Measurements from ENCODE around the gene FAM210B.
"Not testable (repeated sequence)": the region's sequence is repeated elsewhere in the genome, so short reads cannot be mapped to it uniquely, and the experiment has no call there.

Gene FAM210B

DNA sequence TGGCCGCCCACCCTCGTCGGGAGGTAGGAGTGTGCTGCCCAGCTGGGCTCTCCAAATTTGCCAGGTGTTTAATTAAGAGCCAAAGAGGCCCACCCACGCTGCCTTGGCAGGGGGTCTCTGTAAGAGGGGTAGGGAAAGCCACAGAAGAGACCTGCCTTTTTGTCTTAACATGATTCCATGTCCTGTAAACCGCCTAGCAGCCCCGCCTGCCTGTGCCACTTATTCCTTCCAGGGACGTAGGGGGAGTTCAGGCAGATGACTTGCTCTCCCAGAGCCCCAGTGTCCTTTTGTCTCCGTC, 2.1 kb downstream of the FAM210B start:
- DNase-seq (ENCODE audit: low spot score), result no peak

DNA sequence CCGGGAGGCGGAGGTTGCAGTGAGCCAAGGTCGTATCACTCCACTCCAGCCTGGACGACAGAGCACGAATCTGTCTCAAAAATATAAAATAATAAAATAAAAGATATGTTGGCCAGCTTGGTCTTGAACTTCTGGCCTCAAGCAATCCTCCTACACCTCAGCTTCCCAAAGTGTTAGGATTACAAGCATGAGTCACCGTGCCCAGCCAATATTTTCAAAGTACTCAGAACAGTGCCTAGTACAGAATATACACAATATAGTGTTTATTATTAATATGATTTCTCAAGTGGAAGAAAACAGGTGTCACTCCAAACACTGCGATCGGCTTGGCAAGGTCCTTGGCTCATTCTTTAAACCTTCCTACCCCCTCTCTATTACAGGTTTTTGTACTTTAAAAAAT, 3.1 kb downstream of the FAM210B start:
- no peak for DNase-seq (ENCODE audit: low spot score)

DNA sequence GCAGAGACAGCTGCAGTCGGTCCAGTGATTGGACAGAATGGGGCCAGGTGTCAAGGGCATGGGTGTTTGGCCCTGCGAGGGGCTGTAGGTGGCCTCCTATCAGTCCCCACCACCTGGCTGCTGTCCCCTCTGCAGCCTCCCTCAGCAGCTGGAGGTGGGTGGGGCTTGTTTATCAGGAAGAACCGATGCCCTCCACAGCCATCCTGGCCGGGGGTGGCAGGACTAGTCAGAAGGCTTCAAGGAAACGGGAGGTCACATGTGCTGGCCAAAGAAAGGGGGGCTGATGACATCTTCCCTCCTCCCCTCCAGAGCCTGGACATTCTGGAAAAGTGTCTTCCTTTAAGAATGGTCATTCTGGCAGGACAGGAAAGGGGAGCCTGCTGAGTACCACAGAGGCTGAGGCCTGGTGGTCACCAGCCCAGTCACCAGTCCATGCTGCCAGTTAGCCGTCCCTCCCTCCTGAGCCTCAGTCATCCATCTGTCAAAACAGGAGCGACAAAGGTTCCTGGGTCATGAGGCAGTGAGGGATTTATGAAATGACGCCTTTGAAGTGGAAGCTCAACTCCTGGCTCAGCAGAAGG, 4.1 kb downstream of the FAM210B start:
- no peak for DNase-seq (ENCODE audit: low spot score)

DNA sequence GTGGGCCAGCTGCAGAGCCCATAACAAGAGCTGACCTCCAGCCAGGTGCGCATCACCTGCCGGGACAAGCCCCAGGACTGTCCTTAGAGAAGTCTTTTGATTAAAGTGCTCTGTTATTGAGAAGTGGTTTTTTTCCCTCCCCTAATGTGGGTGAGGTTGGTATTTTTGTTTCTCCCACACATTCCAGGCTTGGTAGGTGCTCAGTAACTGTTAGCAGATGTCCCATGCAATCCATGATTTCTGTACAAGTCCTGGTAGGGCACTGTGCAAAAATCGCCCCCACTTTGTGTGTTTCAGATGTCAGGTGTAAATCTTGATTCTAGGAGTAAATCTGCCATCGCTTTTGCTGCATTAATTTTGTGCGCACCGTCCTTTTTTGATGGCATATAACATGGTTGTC, 4.7 kb downstream of the FAM210B start:
- DNase-seq (ENCODE audit: low spot score), result no peak

DNA sequence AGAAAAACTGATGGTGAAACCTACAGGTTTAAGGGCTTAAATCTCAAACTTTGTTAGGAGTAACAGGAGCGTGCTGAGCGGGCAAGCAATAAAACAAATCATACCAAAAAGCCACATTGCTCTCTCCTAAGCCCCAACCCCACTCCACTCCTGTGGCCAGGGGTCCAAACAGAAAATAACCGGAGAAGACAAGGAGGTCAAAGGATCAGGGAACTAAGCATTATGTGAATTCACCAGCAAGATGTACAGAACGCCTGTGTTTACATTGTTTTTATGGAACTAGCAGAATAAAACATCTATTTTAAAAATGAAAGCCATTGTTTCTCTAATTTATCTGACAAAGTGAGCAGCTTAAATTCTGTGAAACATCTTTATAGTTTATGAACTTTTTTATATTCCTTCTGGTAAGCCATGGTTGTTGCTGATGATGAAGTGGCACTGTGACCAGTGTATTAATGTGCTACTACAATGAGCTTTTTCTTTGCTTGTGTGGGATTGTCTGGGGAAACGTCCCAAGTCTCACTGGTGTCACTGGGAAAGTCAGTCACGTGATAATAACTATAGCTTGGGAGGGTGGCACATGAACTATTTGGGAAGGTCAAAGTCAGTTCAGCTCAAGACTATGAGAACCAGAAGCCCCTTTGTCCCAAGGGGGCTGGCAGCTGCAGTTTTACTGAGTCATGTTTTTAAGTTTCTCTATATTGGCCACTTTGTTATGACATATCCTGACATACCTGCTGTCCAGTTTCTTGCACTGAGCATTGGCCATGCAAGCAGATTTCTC, 9.8 kb downstream of the FAM210B start:
- no peak for DNase-seq (ENCODE audit: low spot score)

DNA sequence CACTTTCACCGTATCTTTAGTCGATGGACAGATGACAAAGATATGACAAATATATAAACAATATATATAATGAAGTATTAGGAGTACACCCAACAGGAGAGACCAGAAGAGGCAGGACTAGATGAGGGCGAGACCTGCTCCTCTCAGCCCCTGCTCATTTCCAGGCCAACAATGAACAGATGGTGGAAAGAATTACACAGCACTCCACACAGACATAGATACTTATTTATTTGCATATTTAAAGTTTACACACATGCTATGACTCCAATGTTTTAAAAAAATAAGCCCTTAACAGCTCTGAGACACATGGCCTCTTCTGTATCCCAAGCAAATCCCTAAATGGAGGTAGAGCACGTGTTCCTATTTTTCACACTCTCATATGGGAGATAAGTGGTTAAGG, 10.4 kb downstream of the FAM210B start:
- DNase-seq (ENCODE audit: low spot score), result no peak

DNA sequence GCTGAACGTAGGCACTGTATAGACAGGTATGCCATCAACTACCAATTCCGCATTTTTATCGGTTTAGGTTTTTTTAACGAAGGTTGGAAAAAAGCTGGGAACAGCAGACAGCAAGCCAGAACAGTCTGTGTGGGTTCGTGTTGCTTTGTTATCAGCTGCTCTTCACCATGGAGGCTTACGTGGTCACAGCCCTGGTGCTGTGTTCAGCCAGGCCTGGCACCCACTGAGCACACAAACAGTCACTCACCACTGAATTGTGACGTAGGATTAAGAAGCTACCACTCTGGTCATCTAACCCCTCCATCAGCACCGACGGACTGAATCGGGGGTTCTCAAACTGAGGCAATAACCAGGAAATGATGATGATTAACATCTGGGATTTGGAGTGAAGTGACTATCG, 13.2 kb downstream of the FAM210B start:
- DNase-seq (ENCODE audit: low spot score), result no peak

DNA sequence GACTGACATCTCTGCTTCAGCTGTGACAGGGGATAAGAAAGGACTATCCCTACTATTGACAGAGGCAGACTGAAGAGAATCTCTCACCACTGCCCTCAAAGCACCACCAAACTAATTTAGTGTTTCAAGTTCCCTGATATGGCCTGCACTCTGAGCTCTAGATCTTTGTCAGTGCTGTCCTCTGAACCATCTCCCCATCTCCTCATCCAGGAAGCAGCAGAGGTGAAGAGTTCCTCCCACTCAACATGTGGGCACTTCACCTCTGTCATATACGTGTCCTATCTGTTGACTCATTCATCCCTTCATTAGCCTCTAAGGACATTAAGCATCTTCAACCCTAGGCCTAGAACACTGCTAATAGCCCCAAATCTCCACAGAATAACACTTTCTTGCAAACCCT, 14.1 kb downstream of the FAM210B start:
- DNase-seq (ENCODE audit: low spot score), result no peak

DNA sequence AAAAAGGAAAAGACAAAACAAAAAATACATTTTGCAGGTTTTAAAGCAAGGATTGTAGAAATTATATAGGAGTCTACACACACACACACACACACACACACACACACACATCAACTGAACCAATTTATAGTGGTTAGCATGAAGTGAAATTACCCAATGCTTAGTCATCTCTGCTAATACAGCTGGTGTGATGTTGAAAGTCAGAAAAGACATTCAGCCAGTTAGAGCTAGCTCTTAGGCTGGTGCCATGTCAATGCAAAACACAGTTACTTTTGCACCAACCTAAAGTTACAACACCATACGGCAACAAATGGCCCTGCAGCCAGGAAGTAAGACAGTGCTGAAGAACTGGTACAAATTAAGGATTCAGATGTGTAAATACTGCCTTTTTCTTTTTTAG, 15.2 kb downstream of the FAM210B start:
- peak; percentile 75 for DNase-seq (ENCODE audit: low spot score)

DNA sequence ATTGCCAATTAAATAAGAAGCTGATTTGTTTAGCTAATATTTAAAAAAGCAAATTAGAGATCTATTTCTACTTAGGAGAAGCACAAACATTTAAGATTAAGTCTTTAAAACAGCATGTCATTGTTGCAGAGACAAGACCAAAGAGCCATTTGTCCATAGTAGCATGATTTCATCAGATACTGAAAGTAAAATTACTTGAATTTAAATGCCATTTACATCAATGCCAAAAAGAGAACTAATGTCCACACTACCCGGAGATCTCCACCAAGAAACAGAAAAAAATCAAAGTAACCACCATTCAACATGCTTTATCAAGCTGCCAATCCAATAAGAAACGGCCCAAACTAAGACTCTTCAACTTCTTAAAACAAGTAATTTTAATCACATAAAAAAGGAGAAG, 17.6 kb downstream of the FAM210B start:
- no peak for DNase-seq (ENCODE audit: low spot score)

DNA sequence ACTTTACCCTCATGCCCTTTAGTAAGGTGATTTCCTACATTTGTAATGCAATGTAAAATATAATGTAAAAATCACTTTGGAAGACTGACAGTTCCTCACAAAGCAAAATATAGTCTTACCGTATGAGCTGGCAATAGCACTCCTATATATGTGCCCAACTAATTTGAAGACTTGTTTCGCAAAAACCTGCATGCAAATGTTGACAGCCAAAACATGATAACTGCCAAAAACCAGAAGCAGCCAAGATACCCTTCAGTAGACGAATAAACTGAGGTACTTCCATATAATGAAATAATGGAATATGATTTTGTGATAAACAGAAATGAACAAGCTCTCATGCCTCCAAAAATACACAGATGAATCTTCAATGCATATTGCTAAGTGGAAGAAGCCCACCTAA, 19.6 kb downstream of the FAM210B start:
- no peak for DNase-seq (ENCODE audit: low spot score)

DNA sequence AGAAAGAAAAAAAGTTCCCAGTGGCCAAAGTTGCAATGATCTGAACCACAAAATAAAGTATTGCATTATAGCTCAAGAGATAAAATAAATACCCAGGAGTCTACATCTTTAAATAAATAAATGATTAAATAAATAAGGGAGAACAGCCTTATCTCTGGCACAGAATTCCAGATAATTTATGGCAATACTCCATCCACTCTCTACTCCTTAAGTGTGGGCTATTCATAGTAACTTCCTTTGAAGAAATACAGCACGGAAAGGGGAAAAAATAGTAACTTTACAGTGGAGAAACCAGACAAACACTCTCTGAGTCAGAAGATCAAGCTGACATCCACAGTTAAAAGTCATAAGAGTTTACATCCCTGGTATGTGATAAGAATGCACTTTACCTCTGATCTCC, 21.6 kb downstream of the FAM210B start:
- DNase-seq (ENCODE audit: low spot score), result peak; percentile 17

DNA sequence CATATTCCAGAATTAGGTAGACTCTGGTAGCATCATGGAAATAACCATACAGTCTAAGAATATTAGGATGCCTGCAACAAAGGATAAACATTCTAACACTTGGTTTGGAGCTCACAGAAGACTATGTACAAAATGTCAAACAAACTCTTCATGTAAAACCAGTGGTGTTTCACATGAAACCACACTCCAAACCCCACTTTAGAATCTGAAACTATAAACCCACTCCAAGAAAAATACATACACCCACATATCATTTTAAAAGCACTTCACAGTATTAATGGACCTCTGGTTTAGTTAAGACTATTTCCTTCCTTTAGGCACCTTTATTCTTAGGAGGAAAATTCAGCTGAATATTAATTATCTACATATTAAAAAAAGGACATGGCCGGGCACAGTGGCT, 22.7 kb downstream of the FAM210B start:
- no peak for DNase-seq (ENCODE audit: low spot score)

DNA sequence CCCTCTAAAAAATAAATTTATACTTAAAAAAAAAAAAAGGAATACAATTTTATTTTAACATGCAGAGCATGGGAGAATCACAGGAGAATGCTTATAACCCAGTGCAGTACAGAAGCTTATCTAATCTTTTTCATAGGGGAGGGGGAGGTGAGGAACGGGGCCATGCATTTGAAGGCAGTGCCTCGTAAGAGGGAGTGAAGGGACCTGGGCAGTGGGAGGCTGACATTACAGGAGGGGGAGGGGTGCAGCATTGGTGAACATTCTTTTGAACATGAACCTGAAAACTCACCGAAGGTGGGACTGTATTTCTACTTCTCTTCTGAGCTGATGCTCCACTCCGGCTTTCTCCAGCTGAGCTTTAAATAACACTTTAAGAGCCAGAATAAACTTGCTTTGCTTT, 23.9 kb downstream of the FAM210B start:
- DNase-seq (ENCODE audit: low spot score), result no peak

DNA sequence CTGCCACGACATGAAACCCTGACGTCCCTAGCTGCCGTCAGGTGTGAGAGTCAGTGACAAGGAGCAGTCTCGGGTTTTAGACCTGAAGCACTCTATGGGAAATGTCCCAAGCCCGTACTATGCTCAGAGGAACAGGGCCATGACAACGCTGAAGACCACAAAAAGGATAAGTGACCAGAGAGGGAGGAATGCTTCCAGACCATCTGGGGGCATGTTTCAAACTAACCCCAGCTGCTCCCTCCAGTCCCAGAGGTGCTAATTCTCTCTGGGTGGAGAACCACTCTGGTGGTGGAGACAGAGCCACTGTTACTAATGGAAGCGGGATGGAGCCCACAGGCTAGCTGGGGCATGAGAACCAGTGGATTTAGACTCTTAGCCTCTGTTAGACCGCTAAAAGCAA, 24.6 kb downstream of the FAM210B start:
- no peak for DNase-seq (ENCODE audit: low spot score)

DNA sequence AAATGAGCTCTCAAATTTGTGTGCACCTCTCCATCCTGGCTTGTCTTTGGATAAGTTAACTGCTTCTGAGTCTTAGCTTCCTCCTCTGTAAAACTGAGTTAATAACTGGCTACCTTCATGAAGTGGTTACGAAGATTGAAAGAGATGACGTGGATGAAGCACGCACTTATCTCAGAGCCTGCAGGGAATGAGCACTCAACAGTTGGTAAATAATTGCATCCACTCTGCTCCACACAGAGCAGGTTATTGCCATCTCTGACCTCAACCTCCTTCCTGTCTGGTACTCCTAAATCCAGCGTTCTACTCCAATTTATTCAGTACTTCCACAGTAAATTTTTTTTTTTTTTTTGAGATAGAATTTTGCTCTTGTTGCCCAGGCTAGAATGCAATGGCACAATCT, 26.4 kb downstream of the FAM210B start:
- DNase-seq (ENCODE audit: low spot score), result no peak

DNA sequence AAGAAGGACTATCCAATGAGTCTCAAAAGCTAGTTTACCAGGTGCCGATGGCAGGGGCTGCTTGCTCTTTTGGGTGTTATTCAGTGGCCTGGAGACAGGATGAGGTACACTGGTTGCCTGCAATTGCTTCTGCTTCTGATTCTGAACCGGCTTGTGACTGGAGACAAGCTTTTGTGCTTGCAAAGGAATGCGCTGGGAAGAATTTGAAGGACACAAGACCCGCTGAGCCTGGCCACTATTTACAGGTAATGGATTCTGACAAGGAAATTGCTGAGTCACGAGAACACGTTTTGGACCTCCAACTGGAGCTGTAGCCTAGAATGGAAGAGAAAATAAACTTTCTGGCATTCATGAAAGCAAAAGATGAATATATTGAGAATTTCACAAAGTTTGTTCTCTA, 27.4 kb downstream of the FAM210B start:
- no peak for DNase-seq (ENCODE audit: low spot score)

DNA sequence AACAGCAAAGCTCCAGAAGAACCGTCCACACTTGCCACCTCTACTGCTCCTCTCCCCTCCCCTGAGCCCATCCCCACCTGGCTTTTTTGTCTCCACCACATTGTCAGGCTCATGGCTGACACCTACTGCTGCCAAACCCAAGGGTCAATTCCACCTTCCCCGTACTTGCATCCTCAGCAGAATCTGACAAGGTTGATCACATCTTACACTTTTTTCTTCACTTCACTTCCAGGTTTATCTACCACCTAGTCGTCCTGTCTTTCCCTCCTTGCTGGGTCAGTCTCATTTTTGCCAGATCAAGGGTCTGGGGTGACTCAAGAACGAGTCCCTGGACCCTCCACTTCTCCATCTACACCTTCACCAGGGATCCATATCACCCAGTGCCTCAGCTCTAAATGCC, 30.1 kb downstream of the FAM210B start:
- DNase-seq (ENCODE audit: low spot score), result no peak

DNA sequence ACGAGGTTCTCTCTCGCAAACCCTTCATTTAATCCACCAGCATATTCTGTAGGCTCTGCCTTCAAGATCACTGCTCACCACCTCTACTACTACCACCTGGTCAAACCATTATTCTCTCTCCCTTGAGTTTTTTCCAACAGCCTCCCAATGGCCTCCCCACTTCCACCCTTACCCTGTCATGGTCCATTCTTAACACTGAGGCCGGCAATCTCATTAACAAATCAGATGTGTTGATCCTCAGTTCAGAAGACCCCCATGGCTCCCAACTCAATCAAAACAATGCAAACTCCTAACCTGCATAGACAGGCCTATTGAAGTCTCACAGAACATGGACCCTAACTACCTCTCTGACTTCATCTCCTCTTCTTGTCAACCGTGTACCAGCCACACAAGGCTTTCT, 31.0 kb downstream of the FAM210B start:
- DNase-seq (ENCODE audit: low spot score), result no peak

DNA sequence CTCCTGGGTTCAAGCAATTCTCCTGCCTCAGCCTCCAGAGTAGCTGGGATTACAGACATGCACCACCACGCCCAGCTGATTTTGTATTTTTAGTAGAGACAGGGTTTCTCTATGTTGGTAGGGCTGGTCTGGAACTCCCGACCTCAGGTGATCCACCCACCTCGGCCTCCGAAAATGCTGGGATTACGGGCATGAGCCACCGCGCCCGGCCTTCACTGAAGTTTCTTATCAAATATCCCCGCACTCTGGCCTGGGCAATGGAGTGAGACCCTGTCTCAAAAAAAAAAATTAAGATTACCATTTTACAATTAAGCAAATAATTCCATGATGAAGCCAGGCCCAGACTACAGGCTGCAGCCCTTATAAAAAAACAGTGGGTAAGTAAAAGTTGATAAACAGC, 31.6 kb downstream of the FAM210B start:
- not testable (repeated sequence) for DNase-seq (ENCODE audit: low spot score)

DNA sequence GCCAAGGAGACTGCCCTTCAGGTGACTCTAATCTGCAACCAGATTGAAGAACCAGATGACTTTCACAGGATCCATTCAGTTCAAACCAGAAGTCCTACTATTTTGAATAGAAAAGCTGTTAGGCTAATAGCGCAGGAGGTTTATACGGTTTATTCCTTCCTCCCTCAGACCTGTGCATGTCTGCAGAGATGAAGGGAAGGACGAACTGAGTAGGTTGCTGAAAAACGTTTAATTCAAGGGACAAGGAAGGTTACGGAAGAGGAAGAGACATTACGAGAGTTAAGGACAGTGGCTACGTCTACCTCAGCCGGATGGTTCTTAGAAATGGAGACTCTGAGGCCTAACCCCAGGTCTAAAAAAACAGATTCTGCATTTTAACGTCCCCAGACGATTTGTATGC, 32.3 kb downstream of the FAM210B start:
- DNase-seq (ENCODE audit: low spot score), result no peak

DNA sequence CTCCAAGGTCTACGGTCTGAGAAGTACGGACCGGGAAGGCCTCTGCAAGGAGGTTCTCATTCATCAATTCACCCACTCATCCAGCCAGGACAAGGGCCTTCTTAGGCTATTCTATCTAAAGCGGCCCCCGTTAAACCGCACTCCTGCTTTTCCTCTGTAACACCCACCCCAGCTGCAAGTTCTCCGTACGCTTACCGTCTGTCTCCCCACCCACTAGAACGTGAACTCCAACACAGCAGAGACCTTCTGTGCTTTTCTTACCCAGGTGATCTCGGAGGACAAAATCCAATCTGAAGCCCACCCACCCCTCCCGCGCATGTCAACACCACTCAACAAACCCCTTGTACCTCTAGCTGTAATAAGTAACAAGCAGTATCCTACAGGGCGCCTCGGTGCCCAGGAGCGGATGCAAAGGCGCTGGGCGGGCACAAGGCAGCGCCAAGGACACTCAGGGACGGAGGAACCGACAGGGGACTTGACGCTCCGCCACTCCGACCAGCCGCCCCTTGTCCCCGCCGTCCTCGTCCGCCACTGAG, 32.9 kb downstream of the FAM210B start:
- DNase-seq (ENCODE audit: low spot score), result no peak

DNA sequence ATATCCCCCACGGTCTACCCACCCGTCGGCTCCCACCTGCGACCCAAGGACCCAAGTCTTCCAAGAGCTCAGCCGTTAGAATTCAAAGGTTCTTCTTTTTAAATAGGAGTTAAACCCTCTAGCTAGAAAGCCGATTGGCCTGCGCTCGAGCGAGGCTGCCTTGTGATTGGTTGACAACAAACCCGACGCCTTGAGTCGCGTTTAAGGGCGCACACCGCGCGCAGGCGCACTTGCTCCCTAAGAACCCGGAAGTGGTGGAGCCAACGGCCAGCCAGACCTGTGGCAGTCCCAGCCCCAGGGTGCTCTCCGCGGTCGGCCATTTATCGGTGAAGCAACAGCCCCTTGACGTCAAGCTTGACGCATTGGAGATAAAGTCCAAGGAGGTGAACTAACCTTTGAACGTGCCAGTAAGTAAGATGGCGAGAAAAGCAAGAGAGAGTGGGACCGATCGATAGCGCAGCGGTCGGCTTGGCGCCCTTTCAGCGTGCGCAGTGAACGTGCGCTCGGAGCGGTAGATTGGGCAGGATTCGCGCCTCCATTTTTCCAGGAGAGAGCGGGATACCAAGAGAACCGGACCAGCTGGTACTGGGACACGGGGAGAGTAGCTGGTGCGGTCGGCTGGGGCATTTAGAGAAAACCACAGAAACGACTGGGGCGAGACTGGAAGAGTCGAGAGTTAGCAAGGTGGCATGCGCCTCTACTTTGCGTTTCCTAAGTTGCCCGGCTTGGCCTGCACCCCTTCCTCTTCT, 33.5 kb downstream of the FAM210B start, which contains the start of the genes AURKA and CSTF1:
TSS of gene AURKA (minus strand) at position 84 of the 749 bp plus-strand sequence. CDS start 4,018 bp downstream, outside the sequence.
TSS of gene CSTF1 (plus strand) at position 514 of the 749 bp plus-strand sequence. CDS start 2,908 bp downstream, outside the sequence.
- DNase-seq (ENCODE audit: low spot score), result peak; percentile 99

All from AG08396 (cell line).